Measurements from ENCODE around the gene ZBTB47.

Gene ZBTB47

DNA sequence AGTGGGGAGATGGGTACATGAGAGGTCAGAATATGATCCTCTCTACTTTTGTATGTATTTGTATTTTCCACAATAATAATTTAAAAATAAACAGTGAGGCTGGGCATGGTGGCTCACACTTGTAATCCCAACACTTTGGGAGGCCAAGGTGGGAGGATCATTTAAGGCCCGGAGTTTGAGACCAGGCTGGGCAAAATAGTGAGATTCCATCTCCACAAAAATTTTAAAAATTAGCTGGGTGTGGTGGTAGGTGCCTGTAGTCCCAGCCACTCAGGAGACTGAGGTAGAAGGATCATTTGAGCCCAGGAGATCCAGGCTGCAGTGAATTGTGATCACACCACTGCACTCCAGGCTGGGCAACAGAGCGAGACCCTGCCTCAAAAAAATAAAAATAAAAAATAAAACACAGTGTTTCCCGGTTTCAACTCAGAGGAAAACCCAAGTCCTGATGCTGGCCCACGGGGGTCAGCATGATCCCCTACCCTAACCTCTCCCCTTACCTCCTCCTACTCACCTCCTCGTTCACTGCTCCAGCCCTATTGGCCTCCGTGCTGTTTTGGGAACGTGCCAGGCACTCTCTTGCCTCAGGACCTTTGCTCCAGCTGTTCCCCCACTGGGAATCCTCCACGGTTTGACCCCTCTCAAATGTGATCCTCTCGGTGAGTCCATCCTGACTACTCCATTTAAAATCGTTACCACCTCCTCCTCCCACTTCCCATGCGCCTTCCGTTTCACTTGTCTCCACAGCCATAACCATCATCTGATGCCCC, 29.0 kb downstream of the ZBTB47 start:
- FAIRE-seq (no peak), DNase-seq (ENCODE audit: insufficient read length, low spot score) (no peak)

DNA sequence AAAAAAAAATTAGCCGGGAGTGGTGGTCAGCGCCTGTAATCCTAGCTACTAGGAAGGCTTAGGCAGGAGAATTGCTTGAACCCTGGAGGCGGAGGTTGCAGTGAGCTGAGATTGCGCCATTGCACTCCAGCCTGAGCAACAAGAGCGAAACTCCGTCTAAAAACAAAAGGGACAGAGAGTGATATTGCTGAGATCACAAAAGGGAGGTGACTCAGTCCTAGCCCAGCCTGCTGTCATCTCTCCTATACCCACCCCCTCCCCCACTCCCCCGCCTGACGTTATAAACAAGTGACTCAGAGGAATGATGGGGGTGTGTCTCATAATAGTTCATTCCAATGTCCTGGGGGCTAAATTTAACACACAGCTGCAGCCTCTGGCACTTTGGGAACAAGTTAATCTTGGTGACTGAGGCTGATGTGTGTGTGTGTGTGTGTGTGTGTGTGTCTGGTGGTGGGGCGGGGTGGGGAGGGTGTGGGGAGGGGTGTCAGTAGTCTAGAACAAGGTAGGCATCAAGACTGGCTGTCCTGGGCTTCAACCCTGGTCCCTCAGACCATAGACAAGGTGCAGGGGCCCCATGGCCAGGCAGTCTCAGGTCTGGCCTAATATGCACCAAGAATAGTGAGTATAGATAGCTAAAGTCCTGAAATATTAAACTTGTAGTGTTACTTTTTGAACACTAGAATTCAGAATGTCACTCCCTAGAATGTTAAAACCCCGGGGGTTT, 30.5 kb downstream of the ZBTB47 start:
- DNase-seq (ENCODE audit: insufficient read length, low spot score), result peak; percentile 90

DNA sequence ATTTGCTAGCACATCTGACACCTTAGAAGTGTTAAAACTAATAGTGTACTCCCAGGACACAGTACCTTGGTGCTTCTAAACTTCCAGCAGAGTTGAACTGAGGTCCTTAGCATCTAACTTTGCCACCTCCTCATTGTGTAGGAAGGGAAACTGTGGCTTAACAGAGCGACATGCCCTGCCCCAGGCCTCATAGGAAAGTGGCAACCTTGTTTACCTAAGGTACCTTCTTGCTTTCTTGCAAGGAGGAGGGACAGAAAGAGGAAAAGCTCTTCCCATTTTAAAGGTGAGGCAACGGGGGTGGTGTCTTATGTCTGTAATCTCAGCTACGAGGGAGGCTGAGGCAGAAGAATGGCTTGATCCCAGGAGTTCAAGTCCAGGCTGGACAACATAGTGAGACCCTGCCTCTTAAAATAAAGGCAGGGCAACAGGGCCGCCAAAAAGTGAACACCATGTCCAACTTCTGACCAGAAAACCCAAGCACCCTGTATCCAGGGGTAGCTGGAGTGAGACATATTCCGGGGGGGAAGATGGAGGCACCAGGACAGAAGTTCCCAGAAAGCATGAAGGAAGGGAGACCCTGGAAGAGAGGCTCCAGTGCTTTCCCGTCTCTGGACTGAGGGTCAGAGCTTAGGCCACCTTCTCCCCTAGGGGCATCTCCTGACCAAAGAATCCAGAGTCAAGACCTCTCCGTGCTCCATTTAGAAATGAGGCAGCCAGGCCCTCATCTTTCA, 31.3 kb downstream of the ZBTB47 start:
- DNase-seq (ENCODE audit: insufficient read length, low spot score), result no peak
- FAIRE-seq, result no peak

More for the DNA sequence above, 30.5 kb downstream of the ZBTB47 start:
- peak; percentile 79 for FAIRE-seq

DNA sequence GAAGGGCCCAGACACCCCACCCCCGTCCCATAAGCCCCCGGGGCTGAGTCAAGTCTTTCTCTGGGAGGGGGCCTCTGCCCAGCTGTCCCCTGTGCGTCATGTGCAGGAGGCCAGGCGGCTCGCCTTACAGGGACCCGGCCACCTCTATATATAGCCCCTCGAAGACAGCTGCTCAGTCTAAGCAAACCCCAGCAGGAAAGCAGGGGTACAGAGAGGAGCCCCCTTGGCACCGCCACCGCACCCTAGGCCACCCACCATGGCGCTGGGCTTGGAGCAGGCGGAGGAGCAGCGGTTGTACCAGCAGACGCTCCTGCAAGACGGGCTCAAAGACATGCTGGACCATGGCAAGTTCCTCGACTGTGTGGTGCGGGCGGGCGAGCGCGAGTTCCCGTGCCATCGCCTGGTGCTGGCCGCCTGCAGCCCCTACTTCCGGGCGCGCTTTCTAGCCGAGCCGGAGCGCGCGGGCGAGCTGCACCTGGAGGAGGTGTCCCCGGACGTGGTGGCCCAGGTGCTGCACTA, 31.9 kb downstream of the ZBTB47 start, which contains the start of gene KLHL40:
KLHL40 (plus strand) TSS at position 175 of the 519 bp plus-strand sequence; CDS start at position 257, 82 bp downstream.
- no peak for FAIRE-seq

DNA sequence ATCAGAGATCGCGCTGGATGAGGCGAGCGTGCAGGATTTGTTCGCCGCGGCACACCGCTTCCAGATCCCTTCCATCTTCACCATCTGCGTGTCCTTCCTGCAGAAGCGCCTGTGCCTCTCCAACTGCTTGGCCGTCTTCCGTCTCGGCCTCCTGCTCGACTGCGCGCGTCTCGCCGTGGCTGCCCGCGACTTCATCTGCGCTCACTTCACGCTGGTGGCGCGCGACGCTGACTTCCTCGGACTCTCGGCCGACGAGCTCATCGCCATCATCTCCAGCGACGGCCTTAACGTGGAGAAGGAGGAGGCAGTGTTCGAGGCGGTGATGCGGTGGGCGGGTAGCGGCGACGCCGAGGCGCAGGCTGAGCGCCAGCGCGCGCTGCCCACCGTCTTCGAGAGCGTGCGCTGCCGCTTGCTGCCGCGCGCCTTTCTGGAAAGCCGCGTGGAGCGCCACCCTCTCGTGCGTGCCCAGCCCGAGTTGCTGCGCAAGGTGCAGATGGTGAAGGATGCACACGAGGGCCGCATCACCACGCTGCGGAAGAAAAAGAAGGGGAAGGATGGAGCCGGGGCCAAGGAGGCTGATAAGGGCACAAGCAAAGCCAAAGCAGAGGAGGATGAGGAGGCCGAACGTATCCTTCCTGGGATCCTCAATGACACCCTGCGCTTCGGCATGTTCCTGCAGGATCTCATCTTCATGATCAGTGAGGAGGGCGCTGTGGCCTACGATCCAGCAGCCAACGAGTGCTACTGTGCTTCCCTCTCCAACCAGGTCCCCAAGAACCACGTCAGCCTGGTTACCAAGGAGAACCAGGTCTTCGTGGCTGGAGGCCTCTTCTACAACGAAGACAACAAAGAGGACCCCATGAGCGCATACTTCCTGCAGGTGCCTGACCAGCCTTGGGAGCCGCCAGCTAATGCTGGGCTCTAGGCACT, 32.7 kb downstream of the ZBTB47 start:
- DNase-seq (ENCODE audit: insufficient read length, low spot score) (no peak), FAIRE-seq (no peak)

More for the DNA sequence above, 31.9 kb downstream of the ZBTB47 start, which contains the start of gene KLHL40:
- no peak for DNase-seq (ENCODE audit: insufficient read length, low spot score)

DNA sequence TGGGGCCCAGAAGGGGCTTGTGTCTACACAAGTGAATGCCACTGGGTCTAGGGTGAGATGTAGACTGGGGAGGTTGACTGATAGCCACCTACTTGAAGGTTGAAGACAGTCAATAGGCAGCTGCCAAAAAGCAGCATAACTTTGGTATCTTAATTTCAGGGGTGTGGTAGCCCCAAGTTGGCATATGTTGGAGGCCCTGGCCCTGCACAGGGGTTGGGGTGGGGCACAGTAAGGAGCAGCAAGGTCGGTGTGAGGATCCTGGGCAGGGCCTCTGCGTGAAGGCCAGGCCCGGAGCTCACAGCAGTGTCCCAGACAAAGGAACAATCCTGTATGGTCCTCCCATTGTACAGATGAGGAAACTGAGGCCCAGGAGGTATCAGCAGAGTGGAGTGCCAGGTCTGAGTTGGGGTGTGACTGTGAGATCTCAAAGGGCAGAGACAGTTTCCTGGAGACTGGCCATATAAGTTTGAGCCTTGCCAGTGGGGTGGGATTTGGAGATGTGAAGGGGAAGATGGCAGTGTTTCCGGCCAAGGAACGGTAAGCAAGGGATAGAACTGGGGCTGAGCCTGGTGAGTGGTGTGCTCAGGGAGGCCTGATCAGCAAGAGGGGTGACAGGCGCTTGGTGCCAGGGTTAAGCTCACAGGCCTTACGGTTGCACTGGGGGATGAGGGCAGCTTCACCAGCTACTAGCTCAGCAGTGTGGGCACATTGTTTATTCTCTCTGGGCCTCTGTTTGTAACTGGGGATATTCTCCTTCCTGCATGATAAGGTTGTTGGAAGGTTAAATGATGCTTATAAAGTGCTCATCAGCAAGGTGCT, 33.5 kb downstream of the ZBTB47 start:
- FAIRE-seq (no peak), DNase-seq (ENCODE audit: insufficient read length, low spot score) (no peak)

DNA sequence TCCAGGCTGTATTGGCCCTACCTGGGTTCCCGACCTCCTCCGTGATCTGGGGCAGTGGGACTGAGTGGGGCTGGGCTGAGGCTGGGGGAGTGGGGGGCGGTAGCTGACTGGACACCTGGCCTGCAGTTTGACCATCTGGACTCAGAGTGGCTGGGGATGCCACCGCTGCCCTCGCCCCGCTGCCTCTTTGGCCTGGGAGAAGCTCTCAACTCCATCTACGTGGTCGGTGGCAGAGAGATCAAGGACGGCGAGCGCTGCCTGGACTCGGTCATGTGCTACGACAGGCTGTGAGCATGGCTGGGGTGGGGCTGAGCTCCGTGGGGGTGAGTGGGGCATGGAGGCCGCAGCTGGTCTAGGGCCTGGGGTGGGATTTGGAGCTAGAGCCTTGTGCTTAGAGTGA, 34.5 kb downstream of the ZBTB47 start:
- DNase-seq (ENCODE audit: insufficient read length, low spot score) (no peak), FAIRE-seq (no peak)

DNA sequence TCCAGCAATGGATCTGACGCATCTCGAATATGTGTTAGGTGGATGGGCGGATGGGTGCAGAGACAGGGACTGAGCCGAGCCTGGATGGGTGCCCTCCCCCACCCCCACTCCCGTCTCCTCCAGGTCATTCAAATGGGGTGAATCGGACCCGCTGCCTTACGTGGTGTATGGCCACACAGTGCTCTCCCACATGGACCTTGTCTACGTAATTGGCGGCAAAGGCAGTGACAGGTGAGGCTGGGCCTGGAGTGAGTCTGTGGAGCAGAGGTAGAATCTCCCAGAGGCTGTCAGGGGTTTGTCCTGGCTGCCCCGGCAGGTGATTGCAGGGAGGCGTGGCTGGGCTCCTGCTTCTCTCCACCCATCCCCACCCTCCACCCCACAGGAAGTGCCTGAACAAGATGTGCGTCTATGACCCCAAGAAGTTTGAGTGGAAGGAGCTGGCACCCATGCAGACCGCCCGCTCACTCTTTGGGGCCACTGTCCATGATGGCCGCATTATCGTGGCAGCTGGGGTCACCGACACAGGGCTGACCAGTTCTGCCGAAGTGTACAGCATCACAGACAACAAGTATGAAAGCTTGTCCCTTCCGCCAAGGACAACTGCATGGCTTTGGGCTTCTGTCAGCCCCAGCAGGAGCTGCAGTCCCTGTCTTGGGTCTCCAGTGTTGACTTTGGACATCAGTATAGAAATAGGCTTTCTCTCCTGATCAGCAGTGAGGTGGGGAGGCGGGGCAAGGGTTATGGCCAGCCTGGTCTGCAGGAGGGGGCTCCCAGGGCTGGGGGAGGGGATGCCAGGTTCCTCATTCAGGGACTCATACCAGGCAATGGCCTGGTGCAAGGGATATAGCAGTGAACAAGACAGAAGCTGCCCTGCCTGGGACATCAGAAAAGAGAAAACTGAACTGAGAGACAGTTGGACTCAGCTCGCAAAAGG, 35.3 kb downstream of the ZBTB47 start:
- FAIRE-seq, result no peak
- DNase-seq (ENCODE audit: insufficient read length, low spot score), result no peak

DNA sequence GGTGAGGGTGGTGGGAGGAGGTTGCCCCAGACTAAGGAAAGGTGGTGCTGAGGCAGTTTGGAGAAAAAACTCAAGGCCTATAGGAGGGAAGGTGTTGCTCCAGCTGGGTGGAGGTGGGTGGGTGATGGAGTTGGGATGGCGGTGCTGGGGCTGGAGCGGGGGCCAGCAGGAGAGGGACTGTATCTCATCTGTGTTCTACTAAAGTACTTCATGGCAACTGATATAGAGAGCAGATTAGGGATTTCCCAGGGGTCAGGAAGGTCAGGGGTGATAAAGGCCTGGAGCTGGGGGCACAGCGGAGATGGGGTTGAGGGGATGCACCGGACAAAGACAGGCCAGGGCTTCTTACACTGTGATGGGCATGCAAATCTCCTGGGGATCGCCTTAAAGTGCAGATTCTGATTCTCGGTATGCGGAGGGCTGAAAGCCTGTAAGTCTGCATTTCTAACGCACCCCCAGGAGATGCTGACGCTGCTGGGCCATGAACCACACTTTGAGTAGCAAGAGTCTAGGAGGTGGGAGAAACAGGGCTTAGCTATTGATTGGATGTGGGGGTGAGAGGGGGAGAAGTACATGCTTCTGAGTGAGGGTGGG, 36.0 kb downstream of the ZBTB47 start:
- no peak for DNase-seq (ENCODE audit: insufficient read length, low spot score)
- no peak for FAIRE-seq

DNA sequence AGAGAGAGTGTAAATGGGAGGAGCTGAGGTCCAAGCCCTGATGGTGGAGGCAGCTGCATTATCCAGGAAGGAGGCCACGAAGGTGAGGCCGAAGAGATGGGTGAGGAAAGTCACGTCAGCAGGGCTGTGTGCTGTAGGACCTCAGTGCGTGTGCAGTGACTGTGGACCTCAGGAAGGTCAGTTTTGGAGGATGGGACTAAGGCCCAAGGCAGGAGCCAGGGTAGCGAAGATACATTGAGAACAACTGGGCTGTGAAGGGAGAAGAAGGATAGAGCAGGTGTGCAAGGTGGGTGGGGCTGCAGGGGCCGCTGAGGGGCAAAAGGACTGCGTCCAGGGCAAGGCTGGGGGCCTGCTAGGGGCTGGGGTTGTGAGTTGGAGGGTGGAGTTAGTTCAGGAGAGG, 36.7 kb downstream of the ZBTB47 start:
- FAIRE-seq (no peak), DNase-seq (ENCODE audit: insufficient read length, low spot score) (no peak)

DNA sequence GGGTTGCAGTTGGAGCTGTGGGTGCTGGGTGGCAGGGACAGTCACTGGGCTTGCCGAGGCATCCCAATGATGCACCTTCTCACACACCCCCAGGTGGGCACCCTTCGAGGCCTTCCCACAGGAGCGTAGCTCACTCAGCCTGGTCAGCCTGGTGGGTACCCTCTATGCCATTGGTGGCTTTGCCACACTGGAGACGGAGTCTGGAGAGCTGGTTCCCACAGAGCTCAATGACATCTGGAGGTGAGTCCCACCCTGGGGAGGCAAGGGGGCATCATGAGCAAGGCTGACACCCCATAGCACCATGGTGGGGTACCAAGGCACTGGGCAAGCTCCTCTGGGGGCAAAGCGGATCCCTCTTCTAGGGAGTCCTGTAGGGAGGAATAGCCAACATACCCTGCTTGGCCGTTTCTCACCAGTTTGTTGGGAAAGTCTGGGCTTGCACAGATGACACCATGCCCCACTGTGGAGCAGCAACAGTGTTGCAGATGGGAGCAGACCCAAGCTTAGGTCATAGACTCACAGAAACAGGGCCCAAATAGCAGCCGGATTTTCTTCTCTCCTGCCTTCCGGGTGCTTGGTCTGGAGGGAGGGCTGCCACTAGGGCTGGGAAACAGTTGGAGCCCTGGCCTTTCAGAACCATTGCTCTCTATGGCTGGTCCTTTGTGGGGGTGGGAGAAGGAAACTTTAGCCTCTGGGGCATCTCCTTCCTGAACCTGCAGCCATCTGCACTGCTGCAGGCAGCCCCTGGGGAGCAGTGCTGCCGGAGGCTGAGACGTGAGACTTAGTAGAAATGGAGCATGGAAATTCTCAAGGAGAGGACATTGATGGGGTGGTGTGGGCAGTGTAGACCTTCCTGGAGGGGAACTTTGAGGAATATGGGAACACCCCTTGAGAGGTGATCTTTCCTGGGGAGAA, 37.5 kb downstream of the ZBTB47 start:
- DNase-seq (ENCODE audit: insufficient read length, low spot score), result no peak

DNA sequence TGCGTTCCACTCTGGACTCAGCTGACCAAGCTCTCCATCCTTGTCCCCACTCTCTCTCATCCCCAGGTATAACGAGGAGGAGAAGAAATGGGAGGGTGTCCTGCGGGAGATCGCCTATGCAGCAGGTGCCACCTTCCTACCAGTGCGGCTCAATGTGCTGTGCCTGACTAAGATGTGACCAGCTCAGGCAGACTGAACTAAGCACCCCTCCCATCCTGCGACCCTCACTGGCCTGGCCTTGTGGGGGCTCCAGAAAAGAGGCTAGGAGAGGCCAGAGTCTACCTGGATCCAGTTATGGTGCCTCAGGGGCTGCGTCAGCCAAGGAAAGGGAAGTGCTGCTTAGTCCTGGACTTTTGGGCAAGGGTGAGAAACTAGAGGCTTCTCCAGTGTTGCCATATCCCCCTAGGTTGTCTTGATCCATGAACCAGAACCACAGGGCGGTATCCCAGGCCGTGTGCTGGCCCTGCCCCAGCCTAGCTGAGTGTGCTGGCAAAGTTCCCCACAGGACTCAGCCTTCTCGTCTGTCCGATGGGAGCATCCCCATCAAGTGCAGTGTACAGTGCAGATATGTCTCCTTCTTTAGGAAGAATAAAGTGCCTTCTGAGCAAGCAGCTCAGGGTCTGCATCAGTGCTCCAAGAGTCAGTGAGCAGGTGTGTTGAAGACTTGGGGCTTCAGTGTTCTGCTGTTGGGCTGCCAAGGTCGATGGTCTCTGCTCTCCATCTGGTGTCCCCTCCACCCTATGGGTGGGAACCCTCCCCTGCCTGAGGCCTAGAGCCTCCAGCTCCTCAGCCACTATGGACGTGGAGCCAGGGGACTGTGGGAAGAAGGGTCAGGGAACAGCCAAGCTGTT, 38.5 kb downstream of the ZBTB47 start:
- no peak for FAIRE-seq
- no peak for DNase-seq (ENCODE audit: insufficient read length, low spot score)

More for the DNA sequence above, 37.5 kb downstream of the ZBTB47 start:
- FAIRE-seq, result no peak

DNA sequence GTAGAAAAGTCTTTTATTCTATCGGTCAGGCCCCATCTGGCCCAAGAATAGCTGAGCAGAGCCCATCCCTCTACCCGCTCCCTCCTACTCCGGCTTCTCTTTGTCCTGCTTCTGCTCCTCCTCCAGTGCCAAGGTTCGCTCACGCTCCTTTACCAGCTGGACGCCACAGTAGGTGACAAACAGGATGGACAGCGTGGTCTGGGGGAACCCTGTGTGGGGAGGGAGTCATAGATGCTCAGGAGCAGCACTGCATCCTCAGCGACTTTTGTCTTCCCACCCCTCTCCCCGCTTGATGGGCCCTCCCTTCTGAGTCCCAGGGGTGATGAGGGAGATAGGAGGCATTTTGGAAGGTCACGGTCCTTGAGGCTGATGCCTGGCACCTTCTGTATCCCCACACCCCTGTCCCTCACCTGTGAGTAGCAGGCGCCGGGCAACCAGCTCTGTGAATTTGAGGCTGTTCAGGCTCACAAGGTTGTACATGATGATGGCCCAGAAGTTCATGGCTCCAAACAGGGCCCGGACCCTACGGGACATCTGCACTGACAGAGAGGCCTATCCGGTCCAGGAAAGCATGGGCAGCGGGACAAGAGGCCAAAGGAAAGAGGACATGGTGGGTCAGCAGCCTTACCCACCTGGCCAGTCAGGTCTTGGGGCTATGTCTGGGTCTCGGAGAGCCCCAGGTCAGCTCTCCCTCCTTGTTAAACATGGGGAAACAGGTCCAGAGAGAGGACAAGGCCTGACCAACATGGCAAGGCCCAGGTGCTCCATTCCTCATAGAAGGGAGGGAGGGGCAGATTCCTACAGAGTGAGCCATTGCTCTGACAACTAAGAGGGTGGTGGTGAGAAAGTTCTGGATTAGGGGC, 39.4 kb downstream of the ZBTB47 start:
- no peak for DNase-seq (ENCODE audit: insufficient read length, low spot score)
- FAIRE-seq, result no peak

DNA sequence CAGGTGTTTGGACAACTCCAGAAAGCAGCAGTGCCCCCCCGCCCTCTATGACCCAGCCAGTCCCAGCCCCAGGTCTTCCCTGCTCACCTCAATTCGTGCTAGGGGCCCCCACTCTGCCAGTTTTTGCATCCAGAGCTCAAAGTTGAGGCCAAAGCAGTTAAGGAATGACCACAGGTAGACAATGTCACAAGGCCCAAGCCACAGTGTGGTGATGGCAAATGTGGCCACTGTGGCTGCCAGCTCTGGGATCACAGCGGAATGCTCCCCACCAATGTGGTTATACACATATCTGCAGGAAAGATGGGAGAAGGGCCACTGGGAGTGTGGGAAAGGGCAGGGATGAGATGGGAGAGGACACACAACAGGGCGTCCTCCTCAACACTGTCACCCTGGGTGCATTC, 40.0 kb downstream of the ZBTB47 start:
- FAIRE-seq (no peak), DNase-seq (ENCODE audit: insufficient read length, low spot score) (no peak)

DNA sequence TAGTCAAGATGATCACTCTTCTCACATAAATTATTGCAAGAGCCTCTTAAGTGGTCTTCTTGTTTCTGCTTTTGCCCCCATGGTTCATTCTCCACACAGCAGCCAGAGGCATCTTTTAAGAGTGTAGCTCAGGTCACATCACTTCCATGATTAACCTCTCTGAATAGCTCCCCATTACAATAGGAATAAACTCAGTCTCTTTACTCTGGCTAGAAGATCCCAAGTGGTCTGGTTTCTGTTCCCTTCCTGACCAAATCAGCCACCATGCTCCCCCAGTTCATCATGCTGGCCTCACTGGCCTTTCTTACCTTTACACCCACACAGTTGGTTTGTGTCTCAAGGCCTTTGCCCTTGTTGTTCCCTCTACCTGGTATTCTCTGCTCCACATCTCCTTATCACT, 40.9 kb downstream of the ZBTB47 start:
- no peak for FAIRE-seq
- no peak for DNase-seq (ENCODE audit: insufficient read length, low spot score)
